Measurements from ENCODE around the gene C16orf86.

The C16orf86 gene

DNA sequence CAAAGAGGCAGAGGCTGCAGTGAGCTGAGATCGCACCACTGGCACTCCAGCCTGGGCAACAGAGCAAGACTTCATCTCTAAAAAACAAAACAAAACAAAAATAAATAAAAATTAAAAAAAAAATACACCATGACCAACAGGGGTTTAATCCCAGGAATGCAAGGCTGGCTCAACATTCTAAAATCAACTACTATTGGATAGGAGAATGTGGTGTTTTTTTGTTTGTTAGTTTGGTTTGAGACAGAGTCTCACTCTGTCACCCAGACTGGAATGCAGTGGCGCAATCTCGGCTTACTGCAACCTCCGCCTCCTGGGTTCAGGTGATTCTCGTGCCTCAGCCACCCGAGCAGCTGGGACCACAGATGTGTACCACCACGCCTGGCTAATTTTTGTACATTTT lies 32.7 kb downstream of the C16orf86 start:
- DNase-seq: no peak

DNA sequence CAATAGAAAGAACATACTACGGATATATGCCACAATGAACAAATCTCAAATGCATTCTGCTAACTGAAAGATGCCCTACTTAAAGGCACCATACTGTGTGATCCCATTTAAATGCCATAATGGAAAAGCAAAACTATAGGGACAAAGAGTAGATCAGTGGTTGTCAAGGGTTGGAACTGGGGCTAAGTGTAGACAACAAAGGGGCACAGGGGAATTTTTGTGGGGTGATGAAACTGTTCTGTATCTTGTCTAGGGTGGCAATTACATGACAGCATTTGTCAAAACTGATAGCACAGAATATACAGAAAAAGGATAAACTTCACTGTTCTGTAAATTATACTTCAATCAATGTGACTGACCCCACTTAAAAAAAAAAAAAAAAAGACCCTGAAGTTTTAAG lies 34.8 kb downstream of the C16orf86 start:
- no peak for DNase-seq

- DNase-seq: no peak
Measured at GRCh38 chr16:67702130-67702529, 35.5 kb downstream of the C16orf86 start.

- DNase-seq: no peak
Measured at GRCh38 chr16:67703626-67704025, 37.0 kb downstream of the C16orf86 start.

DNA sequence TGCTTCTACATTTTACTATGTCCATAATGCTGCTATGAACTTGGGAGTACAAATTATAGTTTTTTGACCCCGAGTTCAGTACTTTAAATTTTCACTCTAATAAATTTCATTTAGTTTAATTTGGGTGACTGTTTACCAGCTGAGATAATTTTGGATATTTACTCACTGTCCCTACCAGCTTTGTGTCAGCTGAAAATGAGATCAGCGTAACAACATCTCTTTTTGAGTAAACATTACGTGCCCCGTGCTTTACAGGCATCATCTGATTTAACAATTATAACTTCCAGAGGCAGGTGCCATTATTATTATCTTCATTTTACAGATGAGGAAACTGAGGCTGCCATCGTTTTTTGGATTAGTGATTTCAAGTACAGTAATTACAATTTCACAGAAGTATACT lies 37.5 kb downstream of the C16orf86 start:
- DNase-seq: no peak

GRCh38 chr16:67707210-67707609 lies 40.6 kb downstream of the C16orf86 start:
- no peak for DNase-seq

DNA sequence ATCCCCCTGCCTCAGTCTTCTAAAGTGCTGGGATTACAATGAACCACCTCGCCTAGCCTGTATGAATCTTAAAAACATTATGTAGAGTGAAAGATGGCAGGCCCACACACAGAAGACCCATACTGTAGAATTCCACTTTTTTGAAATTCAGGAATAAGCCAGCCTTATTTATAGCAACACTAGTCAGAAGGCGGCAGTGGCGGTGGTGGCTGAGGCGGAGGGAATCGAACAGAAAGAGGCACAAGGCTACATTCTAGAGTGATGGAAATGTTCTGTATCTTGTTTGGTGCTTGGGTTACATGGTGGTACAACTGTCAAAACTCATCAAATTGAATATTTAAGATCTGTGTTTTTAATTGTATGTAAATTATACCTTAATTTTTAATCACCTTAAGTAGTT lies 41.2 kb downstream of the C16orf86 start:
- DNase-seq: no peak

GRCh38 chr16:67708368-67708771 lies 41.8 kb downstream of the C16orf86 start:
- DNase-seq: no peak

GRCh38 chr16:67709050-67709449 lies 42.4 kb downstream of the C16orf86 start:
- DNase-seq: no peak

DNA sequence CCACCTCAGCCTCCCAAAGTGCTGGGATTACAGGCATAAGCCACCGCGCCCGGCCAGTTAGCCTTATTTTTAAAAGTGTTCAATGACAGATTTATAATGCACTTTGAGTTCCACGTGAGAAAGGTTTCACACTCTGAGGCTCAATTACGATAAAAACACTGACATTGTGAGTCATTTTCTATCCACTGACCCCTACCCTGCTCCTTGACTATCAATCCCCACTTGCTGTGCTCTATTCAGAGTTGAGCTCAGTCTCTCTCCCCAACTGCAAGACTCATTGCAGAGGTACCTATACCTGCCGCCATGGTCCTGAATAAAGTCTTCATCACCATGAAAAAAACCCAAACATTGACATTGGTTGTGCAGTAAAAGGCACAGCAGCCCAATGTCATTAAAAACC lies 44.0 kb downstream of the C16orf86 start:
- no peak for DNase-seq

GRCh38 chr16:67713647-67714273 lies 47.1 kb downstream of the C16orf86 start:
- no peak for DNase-seq

- DNase-seq: no peak
Measured at GRCh38 chr16:67714522-67714921, 47.9 kb downstream of the C16orf86 start.

- DNase-seq: no peak
Measured at GRCh38 chr16:67716097-67716496, 49.5 kb downstream of the C16orf86 start.
